ENCODE measurements around the gene FUT7.

Gene FUT7

DNA sequence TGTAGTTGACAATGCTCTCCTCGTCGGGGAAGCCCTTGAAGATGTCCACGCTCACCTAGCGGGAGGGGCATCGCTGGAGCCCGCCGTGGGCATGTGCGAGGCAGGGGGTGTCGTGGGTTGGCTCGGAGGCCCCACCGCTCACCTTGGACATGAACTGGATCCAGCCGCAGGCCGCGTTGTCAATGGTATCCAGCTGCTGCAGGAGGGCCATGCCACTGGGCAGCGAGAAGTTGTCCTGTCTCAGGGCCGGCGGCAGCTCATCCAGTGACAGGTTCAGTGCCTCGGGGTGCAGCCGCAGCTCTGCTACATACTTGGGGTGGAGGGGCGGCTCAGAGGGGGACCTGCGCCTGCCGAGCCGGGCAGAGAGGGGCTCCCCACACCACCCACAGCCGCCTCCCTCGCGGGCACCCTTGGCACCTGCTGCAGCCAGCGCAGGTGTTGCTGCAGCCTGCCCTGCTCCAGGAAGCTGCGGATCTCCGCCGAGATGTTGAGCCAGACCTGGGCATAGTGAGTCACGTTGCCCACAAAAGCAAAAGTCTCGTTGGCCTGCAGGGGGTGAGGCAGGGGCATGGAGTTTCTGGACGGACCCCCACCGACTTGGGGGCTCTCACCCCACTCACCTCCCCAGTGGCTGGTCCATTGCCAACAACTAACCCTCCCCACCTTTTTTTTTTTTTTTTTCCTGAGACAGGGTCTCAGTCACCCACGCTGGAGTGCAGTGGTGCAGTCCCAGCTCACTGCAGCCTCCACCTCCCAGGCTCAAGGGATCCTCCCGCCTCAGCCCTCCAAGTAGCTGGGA, 12.9 kb downstream of the FUT7 start:
- Histone ChIP-seq H3K9me3 (ENCODE audit: control insufficient read depth in 5 of 5, low read length in 5 of 5) (no peaks in the 10 kb centered on the region), H3K4me3 (ENCODE audit: low read depth in 1 of 5, low read length in 5 of 5) (no peak overlapping the region), H3K4me1 (ENCODE audit: control insufficient read depth in 5 of 5, insufficient read depth in 5 of 5, low read length in 5 of 5) (peaks cover 0 to 16% (median 11%) of the 10 kb centered on the region in 5 donors), H3K9ac (ENCODE audit: low read length in 5 of 5) (no peak overlapping the region), H3K36me3 (ENCODE audit: control insufficient read depth in 5 of 5, insufficient read depth in 5 of 5, low read length in 5 of 5) (peaks cover 0 to 66% (median 46%) of the 10 kb centered on the region in 5 donors), H3K27ac (ENCODE audit: low read depth, low read length) (no peak overlapping the region), H3K27me3 (ENCODE audit: control insufficient read depth in 5 of 5, insufficient read depth in 4 of 5, low read length in 5 of 5) (no peaks in the 10 kb centered on the region)

GRCh38 chr9:137017791-137018497, 13.9 kb downstream of the FUT7 start:
- Histone ChIP-seq H3K4me3 (ENCODE audit: low read depth in 1 of 5, low read length in 5 of 5) (no peak overlapping the region), H3K36me3 (ENCODE audit: control insufficient read depth in 5 of 5, insufficient read depth in 5 of 5, low read length in 5 of 5) (peaks cover 0 to 74% (median 50%) of the 10 kb centered on the region in 5 donors), H3K27me3 (ENCODE audit: control insufficient read depth in 5 of 5, insufficient read depth in 4 of 5, low read length in 5 of 5) (no peaks in the 10 kb centered on the region), H3K9ac (ENCODE audit: low read length in 5 of 5) (no peak overlapping the region), H3K4me1 (ENCODE audit: control insufficient read depth in 5 of 5, insufficient read depth in 5 of 5, low read length in 5 of 5) (peaks cover 0 to 6% (median 2%) of the 10 kb centered on the region in 5 donors), H3K27ac (ENCODE audit: low read depth, low read length) (no peak overlapping the region), H3K9me3 (ENCODE audit: control insufficient read depth in 5 of 5, low read length in 5 of 5) (no peaks in the 10 kb centered on the region)

GRCh38 chr9:137017071-137017470, 14.8 kb downstream of the FUT7 start:
- Histone ChIP-seq H3K9ac (ENCODE audit: low read length in 5 of 5) (no peak overlapping the region), H3K4me1 (ENCODE audit: control insufficient read depth in 5 of 5, insufficient read depth in 5 of 5, low read length in 5 of 5) (no peaks in the 10 kb centered on the region), H3K27ac (ENCODE audit: low read depth, low read length) (no peak overlapping the region), H3K4me3 (ENCODE audit: low read depth in 1 of 5, low read length in 5 of 5) (no peak overlapping the region), H3K9me3 (ENCODE audit: control insufficient read depth in 5 of 5, low read length in 5 of 5) (no peaks in the 10 kb centered on the region), H3K27me3 (ENCODE audit: control insufficient read depth in 5 of 5, insufficient read depth in 4 of 5, low read length in 5 of 5) (no peaks in the 10 kb centered on the region), H3K36me3 (ENCODE audit: control insufficient read depth in 5 of 5, insufficient read depth in 5 of 5, low read length in 5 of 5) (peaks cover 0 to 79% (median 59%) of the 10 kb centered on the region in 5 donors)

DNA sequence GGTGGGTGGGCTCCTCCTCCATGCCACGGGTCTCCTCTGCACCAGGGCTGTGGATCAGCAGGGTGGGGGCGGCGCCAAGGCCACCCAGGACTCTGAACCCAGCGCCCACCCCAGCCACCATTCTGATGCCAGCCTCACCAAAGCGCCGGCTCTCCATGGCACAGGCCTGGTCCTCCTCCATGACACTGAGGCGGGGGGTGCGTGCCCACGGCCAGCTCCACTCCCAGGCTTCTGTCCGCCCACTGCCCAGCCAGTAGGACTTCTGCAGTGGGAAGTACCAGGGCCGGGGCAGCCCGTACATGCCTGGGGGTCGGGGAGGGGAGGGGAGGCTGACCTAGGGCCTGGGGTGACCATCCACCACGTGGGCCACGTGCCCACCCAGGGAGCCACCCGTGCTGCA, 15.5 kb downstream of the FUT7 start:
- H3K4me3 ChIP-seq (ENCODE audit: low read depth in 1 of 5, low read length in 5 of 5): no peak overlapping the region
- no peak overlapping the region for H3K27ac ChIP-seq (ENCODE audit: low read depth, low read length)
- H3K9me3 ChIP-seq (ENCODE audit: control insufficient read depth in 5 of 5, low read length in 5 of 5): no peaks in the 10 kb centered on the region
- peaks cover 0 to 85% (median 64%) of the 10 kb centered on the region in 5 donors for H3K36me3 ChIP-seq (ENCODE audit: control insufficient read depth in 5 of 5, insufficient read depth in 5 of 5, low read length in 5 of 5)
- H3K9ac ChIP-seq (ENCODE audit: low read length in 5 of 5): no peak overlapping the region
- H3K4me1 ChIP-seq (ENCODE audit: control insufficient read depth in 5 of 5, insufficient read depth in 5 of 5, low read length in 5 of 5): no peaks in the 10 kb centered on the region
- no peaks in the 10 kb centered on the region for H3K27me3 ChIP-seq (ENCODE audit: control insufficient read depth in 5 of 5, insufficient read depth in 4 of 5, low read length in 5 of 5)

DNA sequence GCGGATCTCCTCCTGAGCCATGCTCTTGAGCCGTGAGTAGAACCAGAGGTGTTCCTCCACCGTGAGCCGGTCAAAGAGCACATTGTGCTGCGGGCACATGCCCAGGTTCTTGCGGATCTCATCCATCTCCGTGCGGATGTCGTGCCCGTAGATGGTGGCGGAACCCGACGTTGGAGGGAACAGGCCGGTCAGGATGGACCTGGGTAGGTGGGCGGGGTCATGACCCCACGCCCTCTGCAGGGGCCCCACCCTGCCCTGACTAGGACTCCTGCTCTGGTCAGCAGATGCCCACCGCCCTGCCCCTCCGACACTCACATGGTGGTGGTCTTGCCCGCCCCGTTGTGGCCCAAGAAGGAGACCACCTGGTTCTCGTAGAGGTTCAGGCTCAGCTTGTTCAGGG, 15.9 kb downstream of the FUT7 start:
- Histone ChIP-seq H3K4me3 (ENCODE audit: low read depth in 1 of 5, low read length in 5 of 5) (no peak overlapping the region), H3K36me3 (ENCODE audit: control insufficient read depth in 5 of 5, insufficient read depth in 5 of 5, low read length in 5 of 5) (peaks cover 0 to 87% (median 64%) of the 10 kb centered on the region in 5 donors), H3K27ac (ENCODE audit: low read depth, low read length) (no peak overlapping the region)

GRCh38 chr9:137015540-137015930, 16.4 kb downstream of the FUT7 start:
- Histone ChIP-seq H3K9ac (ENCODE audit: low read length in 5 of 5) (no peak overlapping the region), H3K4me1 (ENCODE audit: control insufficient read depth in 5 of 5, insufficient read depth in 5 of 5, low read length in 5 of 5) (no peaks in the 10 kb centered on the region), H3K36me3 (ENCODE audit: control insufficient read depth in 5 of 5, insufficient read depth in 5 of 5, low read length in 5 of 5) (peaks cover 0 to 84% (median 61%) of the 10 kb centered on the region in 5 donors), H3K9me3 (ENCODE audit: control insufficient read depth in 5 of 5, low read length in 5 of 5) (no peaks in the 10 kb centered on the region), H3K4me3 (ENCODE audit: low read depth in 1 of 5, low read length in 5 of 5) (no peak overlapping the region), H3K27me3 (ENCODE audit: control insufficient read depth in 5 of 5, insufficient read depth in 4 of 5, low read length in 5 of 5) (no peaks in the 10 kb centered on the region), H3K27ac (ENCODE audit: low read depth, low read length) (no peak overlapping the region)

More for the DNA sequence above, 15.9 kb downstream of the FUT7 start:
- Histone ChIP-seq H3K4me1 (ENCODE audit: control insufficient read depth in 5 of 5, insufficient read depth in 5 of 5, low read length in 5 of 5) (no peaks in the 10 kb centered on the region), H3K9ac (ENCODE audit: low read length in 5 of 5) (no peak overlapping the region), H3K27me3 (ENCODE audit: control insufficient read depth in 5 of 5, insufficient read depth in 4 of 5, low read length in 5 of 5) (no peaks in the 10 kb centered on the region), H3K9me3 (ENCODE audit: control insufficient read depth in 5 of 5, low read length in 5 of 5) (no peaks in the 10 kb centered on the region)

DNA sequence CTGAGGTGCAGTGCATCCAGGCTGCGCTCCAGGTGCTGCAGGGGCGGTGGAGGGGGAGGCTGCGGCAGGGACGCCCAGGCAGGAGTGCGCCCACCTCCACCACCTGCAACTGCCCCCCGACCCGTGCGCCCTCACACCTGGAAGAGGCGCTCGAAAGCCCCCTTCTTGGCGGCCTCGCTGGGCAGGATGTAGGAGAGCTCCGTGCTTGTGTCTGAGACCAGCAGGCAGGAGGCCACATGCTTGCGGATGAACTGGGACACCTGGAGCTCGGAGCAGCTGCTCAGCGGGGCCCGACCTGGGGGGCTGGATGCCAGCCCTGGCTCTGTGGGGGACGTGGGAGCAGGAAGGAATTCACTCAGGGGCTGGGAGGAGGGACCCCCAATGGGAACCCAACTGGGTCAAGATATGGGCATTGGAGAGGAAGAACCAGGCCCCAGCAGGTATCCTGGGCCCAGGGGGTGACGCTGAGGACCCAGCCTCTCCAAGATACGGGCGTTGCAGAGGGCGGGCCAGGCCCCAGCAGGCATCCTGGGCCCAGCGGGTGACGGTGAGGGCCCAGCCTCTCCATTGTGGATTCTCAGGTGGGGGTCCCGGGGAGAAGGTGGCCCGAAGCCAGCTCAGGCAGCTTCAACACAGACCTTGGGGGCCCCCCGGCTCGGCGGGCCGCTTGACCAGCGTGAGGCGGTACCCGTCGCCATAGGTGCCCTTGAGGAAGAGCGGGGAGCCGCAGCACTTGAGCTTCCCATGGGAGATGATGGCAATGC, 16.9 kb downstream of the FUT7 start:
- Histone ChIP-seq H3K27ac (ENCODE audit: low read depth, low read length) (no peak overlapping the region), H3K36me3 (ENCODE audit: control insufficient read depth in 5 of 5, insufficient read depth in 5 of 5, low read length in 5 of 5) (peaks cover 0 to 81% (median 63%) of the 10 kb centered on the region in 5 donors), H3K4me1 (ENCODE audit: control insufficient read depth in 5 of 5, insufficient read depth in 5 of 5, low read length in 5 of 5) (no peaks in the 10 kb centered on the region), H3K27me3 (ENCODE audit: control insufficient read depth in 5 of 5, insufficient read depth in 4 of 5, low read length in 5 of 5) (no peaks in the 10 kb centered on the region), H3K9ac (ENCODE audit: low read length in 5 of 5) (no peak overlapping the region), H3K9me3 (ENCODE audit: control insufficient read depth in 5 of 5, low read length in 5 of 5) (no peaks in the 10 kb centered on the region), H3K4me3 (ENCODE audit: low read depth in 1 of 5, low read length in 5 of 5) (no peak overlapping the region)

DNA sequence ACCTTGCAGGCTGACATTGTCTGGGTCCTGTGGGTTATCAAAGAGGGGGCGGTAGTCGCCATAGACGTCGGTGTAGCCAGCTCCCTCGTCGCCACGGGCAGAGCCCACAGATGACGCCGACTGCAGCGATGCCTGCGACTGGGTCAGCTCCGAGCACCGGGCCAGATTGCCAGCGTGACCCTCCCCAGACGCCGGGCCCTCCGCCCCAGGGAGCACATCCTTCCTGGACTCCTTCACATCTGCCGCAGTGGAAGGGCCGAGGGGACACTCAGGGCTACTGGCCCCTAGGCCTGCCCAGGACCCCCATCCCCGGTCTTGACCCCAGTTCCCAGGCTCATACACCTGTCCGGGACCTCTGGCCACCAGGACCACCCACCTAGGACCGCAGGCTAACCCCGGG, 17.7 kb downstream of the FUT7 start:
- no peak overlapping the region for H3K4me3 ChIP-seq (ENCODE audit: low read depth in 1 of 5, low read length in 5 of 5)

GRCh38 chr9:137013571-137013940, 18.3 kb downstream of the FUT7 start:
- H3K27ac ChIP-seq (ENCODE audit: low read depth, low read length): no peak overlapping the region
- H3K27me3 ChIP-seq (ENCODE audit: control insufficient read depth in 5 of 5, insufficient read depth in 4 of 5, low read length in 5 of 5): no peaks in the 10 kb centered on the region
- no peak overlapping the region for H3K9ac ChIP-seq (ENCODE audit: low read length in 5 of 5)
- no peaks in the 10 kb centered on the region for H3K4me1 ChIP-seq (ENCODE audit: control insufficient read depth in 5 of 5, insufficient read depth in 5 of 5, low read length in 5 of 5)
- H3K9me3 ChIP-seq (ENCODE audit: control insufficient read depth in 5 of 5, low read length in 5 of 5): no peaks in the 10 kb centered on the region
- peaks cover 0 to 82% (median 66%) of the 10 kb centered on the region in 5 donors for H3K36me3 ChIP-seq (ENCODE audit: control insufficient read depth in 5 of 5, insufficient read depth in 5 of 5, low read length in 5 of 5)
- H3K4me3 ChIP-seq (ENCODE audit: low read depth in 1 of 5, low read length in 5 of 5): no peak overlapping the region

More for the DNA sequence above, 17.7 kb downstream of the FUT7 start:
- Histone ChIP-seq H3K27me3 (ENCODE audit: control insufficient read depth in 5 of 5, insufficient read depth in 4 of 5, low read length in 5 of 5) (no peaks in the 10 kb centered on the region), H3K4me1 (ENCODE audit: control insufficient read depth in 5 of 5, insufficient read depth in 5 of 5, low read length in 5 of 5) (no peaks in the 10 kb centered on the region), H3K9ac (ENCODE audit: low read length in 5 of 5) (no peak overlapping the region), H3K36me3 (ENCODE audit: control insufficient read depth in 5 of 5, insufficient read depth in 5 of 5, low read length in 5 of 5) (peaks cover 0 to 85% (median 69%) of the 10 kb centered on the region in 5 donors), H3K27ac (ENCODE audit: low read depth, low read length) (no peak overlapping the region), H3K9me3 (ENCODE audit: control insufficient read depth in 5 of 5, low read length in 5 of 5) (no peaks in the 10 kb centered on the region)
